GM21737 (cell line): ENCODE measurements around the gene FBXL17.
A peak's percentile ranks its signal among the peaks of the same experiment; 100 is the strongest.
"Not testable (repeated sequence)": the region's sequence is repeated elsewhere in the genome, so short reads cannot be mapped to it uniquely, and the experiment has no call there.

ENCODE experiments used
- ATAC-seq: cut with Tn5 transposase; IDR thresholded peaks from one replicate; pipeline ENCODE4 v1.9.1; 2021; ENCODE audit warnings: mild to moderate bottlenecking, moderate library complexity; ENCODE audit not compliant: unreplicated experiment

FBXL17 gene

DNA sequence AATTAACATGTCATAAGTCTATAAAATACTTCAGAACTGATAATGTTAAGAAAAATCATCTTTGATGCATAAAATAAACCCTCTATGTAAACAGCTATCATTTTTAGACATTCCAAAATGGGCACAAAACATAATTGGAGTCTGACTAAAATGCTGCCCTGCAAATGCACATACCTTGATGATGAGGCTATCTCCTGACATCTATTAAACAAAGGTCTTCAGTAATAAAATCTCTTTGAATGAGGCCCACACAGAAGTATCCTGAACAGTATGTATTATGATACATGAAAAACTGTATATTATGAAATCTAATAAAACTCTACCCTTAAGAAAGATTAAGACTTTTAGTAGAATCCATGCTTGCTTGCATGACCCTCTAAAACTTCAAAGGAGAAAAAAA lies 66.1 kb downstream of the FBXL17 start:
- no peak for ATAC-seq

- no peak for ATAC-seq
Observed at GRCh38 chr5:108312258-108312657, 69.6 kb downstream of the FBXL17 start.

GRCh38 chr5:108311682-108312081 lies 70.2 kb downstream of the FBXL17 start:
- ATAC-seq, result no peak

DNA sequence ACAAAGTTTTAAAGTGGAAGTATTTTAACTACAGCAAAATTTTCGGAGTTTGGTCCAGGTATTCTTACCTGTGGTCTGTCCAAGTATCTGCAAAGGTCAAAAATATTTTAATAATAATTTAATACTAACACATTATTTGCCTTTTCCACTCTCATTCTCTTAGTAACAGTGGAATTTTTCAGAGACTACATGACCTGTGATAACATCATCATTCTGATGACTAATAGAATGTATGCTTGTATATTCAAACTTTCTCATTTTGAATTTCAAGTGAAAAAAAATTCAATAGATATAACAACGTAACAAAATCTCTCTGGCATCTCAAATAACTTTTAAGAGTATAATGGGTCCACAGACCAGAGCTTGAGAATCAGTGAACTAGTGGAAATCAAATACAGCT lies 78.3 kb downstream of the FBXL17 start:
- no peak for ATAC-seq

- no peak for ATAC-seq
Observed at GRCh38 chr5:108303086-108303485, 78.8 kb downstream of the FBXL17 start.

- no peak for ATAC-seq
Observed at GRCh38 chr5:108297042-108297601, 84.8 kb downstream of the FBXL17 start.

DNA sequence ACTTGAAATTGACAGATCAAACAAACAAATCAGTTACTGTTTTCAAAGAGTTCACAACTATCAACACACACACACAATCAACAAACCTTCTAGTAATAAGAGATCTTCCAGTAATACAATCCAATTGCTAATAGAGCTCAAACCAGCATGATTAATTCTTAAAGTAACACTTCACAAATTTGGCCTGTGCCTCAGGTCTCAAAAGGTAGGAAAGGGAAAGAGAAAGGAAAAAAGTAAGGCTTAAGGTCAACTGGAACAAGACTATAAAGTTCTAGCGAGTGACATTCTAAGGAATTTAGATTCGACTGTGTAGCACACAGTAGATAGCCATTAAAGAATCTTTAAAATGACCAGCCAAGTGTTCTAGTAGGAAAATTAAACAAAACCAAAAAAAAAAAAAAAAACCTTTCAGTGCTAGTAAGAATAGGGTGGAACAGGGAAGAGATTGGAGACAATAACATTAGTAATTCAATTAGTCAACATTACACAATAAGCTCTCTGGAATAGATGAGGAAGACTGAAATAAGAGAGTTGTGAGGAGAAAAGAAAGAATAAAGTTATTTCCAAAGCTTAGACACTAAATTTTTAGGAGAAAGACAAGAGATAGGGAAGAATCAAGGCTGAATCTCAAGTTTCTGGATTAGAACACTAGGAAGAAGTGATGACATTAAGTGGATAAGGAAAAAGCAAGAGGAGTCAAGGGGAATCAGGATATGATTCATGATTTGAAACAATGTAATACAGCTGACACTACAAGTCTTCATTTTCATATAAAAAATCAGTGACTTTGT lies 86.1 kb downstream of the FBXL17 start:
- ATAC-seq, result no peak

DNA sequence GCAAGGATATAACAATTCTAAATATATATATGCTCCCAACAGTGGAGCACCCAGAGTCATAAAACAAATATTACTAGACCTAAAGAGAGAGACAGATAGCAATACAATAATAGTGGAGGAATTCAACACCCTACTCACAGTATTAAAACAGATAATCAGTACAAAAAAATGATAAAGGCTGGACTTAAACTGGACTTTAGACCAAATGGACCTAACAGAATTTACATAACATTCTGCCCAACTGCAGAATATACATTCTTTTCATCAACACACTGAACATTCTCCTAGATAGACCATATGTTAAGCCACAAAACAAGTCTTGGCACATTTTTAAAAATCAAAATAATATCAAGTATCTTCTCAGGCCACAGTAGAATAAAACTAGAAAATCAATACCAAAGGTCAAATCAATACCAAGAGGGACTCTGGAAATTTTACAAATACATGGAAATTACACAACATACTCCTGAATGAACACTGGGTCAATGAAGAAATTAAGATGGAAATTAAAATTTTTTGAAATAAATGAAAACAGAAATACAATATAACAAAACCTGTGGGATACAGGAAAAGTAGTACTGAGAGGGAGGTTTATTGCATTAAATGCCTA lies 100.8 kb downstream of the FBXL17 start:
- no peak for ATAC-seq

GRCh38 chr5:108280248-108280647 lies 101.7 kb downstream of the FBXL17 start:
- no peak for ATAC-seq

- ATAC-seq, result no peak
Observed at GRCh38 chr5:108278285-108279240, 103.3 kb downstream of the FBXL17 start.

GRCh38 chr5:108276187-108277050 lies 105.5 kb downstream of the FBXL17 start:
- no peak for ATAC-seq

DNA sequence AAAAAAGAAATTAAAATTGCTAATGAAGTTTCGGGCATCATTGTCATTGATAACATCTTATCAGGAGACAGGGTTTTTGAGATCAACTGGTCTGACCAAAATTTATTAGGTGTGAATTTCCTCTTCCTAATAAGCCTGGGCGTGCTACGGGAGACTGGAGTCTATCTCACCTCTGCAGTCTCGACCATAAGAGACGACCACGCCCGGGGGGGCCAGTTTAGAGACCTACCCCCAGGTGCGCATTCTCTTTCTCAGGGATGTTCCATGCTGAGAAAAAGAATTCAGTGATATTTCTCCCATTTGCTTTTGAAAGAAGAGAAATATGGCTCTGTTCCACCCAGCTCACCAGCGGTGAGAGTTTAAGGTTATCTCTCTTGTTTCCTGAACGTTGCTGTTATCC lies 107.8 kb downstream of the FBXL17 start:
- ATAC-seq, result not testable (repeated sequence)

- ATAC-seq, result no peak
Observed at GRCh38 chr5:108271127-108271526, 110.8 kb downstream of the FBXL17 start.

GRCh38 chr5:108266242-108266641 lies 115.7 kb downstream of the FBXL17 start:
- no peak for ATAC-seq

- no peak for ATAC-seq
Observed at GRCh38 chr5:108264533-108264932, 117.4 kb downstream of the FBXL17 start.

- no peak for ATAC-seq
Observed at GRCh38 chr5:108263338-108263737, 118.6 kb downstream of the FBXL17 start.

- ATAC-seq, result no peak
Observed at GRCh38 chr5:108260858-108261170, 121.1 kb downstream of the FBXL17 start.

DNA sequence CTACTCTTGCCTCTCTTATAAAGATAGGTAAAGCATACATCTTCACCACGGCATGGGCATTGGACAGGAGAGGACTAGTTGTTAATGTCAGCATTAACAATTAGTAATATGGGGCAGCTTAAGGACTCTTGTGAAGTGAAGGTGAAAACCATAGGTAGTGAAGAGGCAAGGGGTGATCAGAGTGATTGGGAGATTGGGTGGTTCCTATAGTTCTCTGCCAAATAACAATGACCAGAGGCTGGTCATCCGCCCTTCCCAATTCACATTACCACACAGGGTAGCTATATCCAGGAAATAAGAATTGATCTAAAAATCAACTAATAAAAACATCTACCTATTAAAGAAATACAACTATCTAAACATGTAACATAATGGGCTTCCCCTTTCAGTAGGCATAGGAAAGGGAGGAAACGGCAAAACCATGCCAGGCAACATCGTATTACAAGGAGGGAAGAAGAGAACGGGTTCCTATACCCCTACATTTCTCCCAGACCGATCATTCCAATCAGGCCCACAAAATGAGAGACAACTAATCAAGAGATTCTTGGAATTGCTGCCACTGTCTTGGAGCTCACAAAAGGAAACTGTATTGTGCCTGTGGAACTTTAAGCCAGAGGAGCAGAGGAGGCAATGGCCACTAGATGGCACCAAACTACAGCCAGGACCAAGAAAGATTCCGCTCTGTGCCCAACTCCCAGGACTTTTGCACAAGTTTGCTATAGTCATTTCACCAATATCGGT lies 121.6 kb downstream of the FBXL17 start:
- ATAC-seq, result peak; percentile 83

- no peak for ATAC-seq
Observed at GRCh38 chr5:108259306-108259705, 122.6 kb downstream of the FBXL17 start.

- no peak for ATAC-seq
Observed at GRCh38 chr5:108257996-108258395, 123.9 kb downstream of the FBXL17 start.
